HS-5 (cell line): ENCODE measurements around the gene ZSCAN29.
"Not testable (repeated sequence)": the region's sequence is repeated elsewhere in the genome, so short reads cannot be mapped to it uniquely, and the experiment has no call there.

Experiments used
- DNase-seq: peaks from one replicate; pipeline ENCODE4 v3.0.0-alpha.2; 2012; ENCODE audit warnings: low read depth

The ZSCAN29 gene

GRCh38 chr15:43370975-43371974 lies at the start of gene ZSCAN29, which contains the start of gene TUBGCP4:
TSS of gene ZSCAN29 (minus strand) at chr15:43371043. CDS start at chr15:43369913, 1,130 bp downstream.
TSS of gene TUBGCP4 (plus strand) at chr15:43371101. CDS start at chr15:43371355, 254 bp downstream.
- DNase-seq: no peak

GRCh38 chr15:43420435-43420834 lies 49.6 kb upstream of the ZSCAN29 start:
- no peak for DNase-seq

GRCh38 chr15:43414196-43414595 lies 43.4 kb upstream of the ZSCAN29 start:
- no peak for DNase-seq

DNA sequence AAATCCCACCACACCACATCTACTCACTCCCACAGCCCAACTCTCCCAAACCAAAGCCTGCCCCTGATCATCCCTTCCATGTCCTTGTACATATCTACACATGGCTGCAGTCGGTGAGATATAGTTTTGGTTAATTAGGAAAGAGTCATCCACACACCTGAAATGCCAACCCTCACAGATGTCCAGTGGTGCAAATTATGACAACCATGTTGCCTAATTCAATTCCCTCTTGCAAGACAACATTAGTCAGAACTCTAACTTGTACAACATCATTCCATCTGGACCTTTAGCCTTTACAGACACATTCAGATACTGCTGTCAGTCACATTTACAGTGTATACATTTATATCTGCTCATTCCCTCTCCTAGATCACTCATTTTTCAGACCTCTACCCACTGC lies 41.3 kb upstream of the ZSCAN29 start:
- DNase-seq: no peak

- no peak for DNase-seq
Observed at GRCh38 chr15:43410572-43411214, 39.9 kb upstream of the ZSCAN29 start.

DNA sequence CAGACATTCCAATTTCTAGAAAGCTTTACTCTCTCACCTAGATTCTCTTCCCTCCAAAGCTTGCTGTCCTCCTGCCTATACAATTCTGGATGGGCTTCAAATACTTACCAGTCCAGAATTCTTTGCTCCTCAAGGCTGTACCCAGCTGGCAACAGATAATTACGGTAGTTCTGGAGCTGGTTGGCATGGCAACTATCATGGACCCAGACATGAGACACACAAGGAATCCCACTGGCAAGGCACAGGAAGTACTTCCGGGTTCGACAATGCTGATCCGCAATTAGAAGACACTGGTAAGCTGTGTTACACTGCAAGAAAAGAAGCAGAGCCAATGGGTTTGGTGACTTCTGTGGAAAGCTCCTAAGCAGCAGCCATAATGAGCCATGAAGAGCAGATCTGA lies 37.9 kb upstream of the ZSCAN29 start:
- DNase-seq: no peak

- DNase-seq: no peak
Observed at GRCh38 chr15:43406808-43407207, 36.0 kb upstream of the ZSCAN29 start.

GRCh38 chr15:43406189-43406588 lies 35.3 kb upstream of the ZSCAN29 start:
- no peak for DNase-seq

DNA sequence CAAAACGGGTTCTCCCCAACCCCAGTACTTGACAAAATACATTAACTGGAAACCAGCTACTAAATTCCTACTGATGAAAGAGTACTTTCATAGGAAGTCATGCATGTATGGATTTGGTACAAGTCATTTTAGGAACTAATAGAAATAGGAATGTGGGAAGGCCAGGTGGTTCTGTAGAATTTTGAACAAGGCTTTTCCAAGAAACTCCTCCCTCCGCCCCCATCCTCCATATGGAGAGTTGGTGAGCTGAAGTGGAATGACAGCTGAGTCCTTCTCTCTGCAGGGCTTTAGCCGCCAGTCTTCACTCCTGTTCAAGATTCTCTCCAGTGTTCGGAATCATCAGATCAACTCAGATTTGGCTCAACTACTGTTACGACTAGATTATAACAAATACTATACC lies 33.3 kb upstream of the ZSCAN29 start:
- no peak for DNase-seq

DNA sequence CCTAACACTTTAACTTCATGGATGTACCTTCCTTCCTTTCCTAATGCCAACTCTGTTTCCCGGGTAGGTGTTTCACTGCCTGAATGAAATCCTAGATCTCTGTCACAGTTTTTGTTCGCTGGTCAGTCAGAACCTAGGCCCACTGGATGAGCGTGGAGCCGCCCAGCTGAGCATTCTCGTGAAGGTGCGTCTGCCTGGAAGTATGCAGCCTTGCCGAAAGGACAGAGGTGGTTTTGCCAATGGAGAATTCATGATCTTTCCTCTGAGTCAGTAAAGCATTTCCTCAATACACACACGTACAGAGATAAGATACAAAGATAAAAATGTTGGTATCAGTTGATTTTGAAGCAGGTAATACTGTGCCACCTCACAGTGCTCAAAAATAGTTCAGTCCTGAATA lies 32.8 kb upstream of the ZSCAN29 start:
- DNase-seq: no peak

DNA sequence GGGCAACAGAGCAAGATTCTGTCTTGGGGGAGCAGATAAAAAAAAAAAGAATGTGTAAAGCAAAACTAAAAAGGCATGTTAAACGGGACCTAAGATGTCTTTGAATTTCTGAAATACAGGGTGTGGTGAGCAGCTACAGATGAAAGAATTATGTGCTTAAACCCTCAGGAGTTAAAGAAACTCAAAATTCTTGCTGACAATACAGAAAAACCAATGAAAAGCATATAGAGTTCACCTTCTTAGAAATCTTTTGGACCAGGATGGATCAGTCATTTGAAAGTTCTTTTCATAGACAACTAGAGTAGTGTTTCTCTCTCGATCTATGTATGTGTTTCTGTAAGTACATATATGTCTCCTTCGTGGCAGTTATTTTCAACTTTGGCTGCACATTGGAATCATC lies 31.4 kb upstream of the ZSCAN29 start:
- DNase-seq: no peak

DNA sequence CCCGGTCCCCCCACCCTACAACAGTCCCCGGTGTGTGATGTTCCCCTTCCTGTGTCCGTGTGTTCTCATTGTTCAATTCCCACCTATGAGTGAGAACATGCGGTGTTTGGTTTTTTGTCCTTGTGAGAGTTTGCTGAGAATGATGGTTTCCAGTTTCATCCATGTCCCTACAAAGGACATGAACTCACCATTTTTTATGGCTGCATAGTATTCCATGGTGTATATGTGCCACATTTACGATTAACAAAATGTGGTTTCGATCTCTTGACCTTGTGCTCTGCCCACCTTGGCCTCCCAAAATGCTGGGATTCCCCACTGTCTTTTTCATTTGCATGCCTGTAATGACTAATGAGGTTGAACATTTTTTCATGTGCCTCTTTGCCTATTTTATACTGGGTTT lies 22.7 kb upstream of the ZSCAN29 start:
- DNase-seq: not testable (repeated sequence)

GRCh38 chr15:43390723-43391122 lies 19.9 kb upstream of the ZSCAN29 start:
- no peak for DNase-seq

- DNase-seq: no peak
Observed at GRCh38 chr15:43383070-43383469, 12.2 kb upstream of the ZSCAN29 start.

GRCh38 chr15:43382310-43382709 lies 11.5 kb upstream of the ZSCAN29 start:
- DNase-seq: no peak

- DNase-seq: no peak
Observed at GRCh38 chr15:43378601-43379000, 7.8 kb upstream of the ZSCAN29 start.

GRCh38 chr15:43376017-43376705 lies 5.3 kb upstream of the ZSCAN29 start:
- no peak for DNase-seq

GRCh38 chr15:43370310-43370974 lies 401 bp downstream of the ZSCAN29 start:
- no peak for DNase-seq

GRCh38 chr15:43361313-43361903 lies 9.4 kb downstream of the ZSCAN29 start:
- DNase-seq: no peak

- DNase-seq: no peak
Observed at GRCh38 chr15:43360821-43361220, 10.0 kb downstream of the ZSCAN29 start.

DNA sequence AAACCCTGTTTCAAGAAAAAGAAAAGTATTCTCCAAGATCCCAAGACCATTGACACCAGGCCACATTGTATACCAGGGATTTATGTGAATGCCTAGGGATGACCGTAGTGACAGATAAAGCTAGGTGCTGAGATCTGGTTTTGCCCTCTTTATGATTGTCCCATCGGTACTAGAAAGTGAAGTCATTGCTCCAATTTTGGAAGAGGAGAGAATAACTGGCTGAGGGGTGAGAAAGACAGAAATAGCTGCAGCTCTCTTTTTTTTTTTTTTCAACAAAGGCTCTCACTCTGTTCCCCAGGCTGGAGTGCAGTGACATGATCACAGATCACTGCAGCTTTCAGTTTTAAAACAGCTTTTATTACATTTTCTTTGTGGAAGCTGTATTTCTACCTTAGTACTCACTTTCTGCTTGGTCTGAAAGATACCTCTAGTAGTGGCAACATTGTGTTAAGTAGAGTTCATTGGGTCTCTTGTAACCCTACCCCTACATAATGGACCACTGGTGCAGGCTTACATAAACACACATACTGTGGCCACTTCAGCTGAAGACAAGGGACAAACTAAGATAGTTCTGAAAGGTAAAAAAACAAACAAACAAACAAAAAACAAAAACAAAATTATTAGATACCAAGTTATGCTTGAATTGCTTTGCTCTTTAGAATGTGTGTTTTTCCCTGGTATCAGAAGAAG lies 18.0 kb downstream of the ZSCAN29 start:
- DNase-seq: no peak
